B cell (primary cell): ENCODE results near the gene DENND1A. TPM values are rescaled to one million over a fixed set of nuclear protein-coding genes. Genes with fewer than 3 reads are reported as not detected.

Experiments used
- ATAC-seq: fragments of 200-7000 bp; cut with Tn5 transposase; one replicate; pipeline ENCODE4 v1.10.0; 2021; ENCODE audit warnings: low read depth, mild to moderate bottlenecking, moderate number of reproducible peaks, moderate library complexity
- CTCF ChIA-PET: fragments of 350-600 bp; sonication (Branson Sonifier 250); formaldehyde crosslinking; loops from one replicate; lab custom pipeline; 2021; ENCODE audit warnings: antibody characterized with exemption, inconsistent platforms; lab: Charles Lee
- POLR2A ChIA-PET: fragments of 350-600 bp; sonication (Branson Sonifier 250); formaldehyde crosslinking; loops from one replicate; lab custom pipeline; 2021; ENCODE audit warnings: antibody characterized with exemption; lab: Charles Lee
- DNase-seq: peaks from one replicate; pipeline ENCODE4 v3.0.0; 2013
- H2AFZ ChIP-seq: 2 replicates; pipeline ENCODE4 v1.6.1; 2012; ENCODE audit warnings: mild to moderate bottlenecking, low read depth, low read length; ENCODE audit not compliant: insufficient read depth, poor library complexity, severe bottlenecking
- H3K27ac ChIP-seq, 2 donors: 1 replicate in 1 of 2; 2 replicates in 1 of 2; pipeline ENCODE4 v1.5.1; 2012 to 2013; ENCODE audit warnings: low read length in 2 of 2, mild to moderate bottlenecking in 2 of 2, moderate library complexity in 1 of 2
- H3K27me3 ChIP-seq, 4 experiments: fragments of 200-600 bp in 1 of 4; sonication (generic) in 1 of 4; replicated peaks in 1 of 4; 1 replicate in 2 of 4; 2 replicates in 2 of 4; pipeline versions ENCODE4 v1.6.1 to v1.7.0; 2013 to 2016; ENCODE audit warnings: low read length in 3 of 4, mild to moderate bottlenecking in 2 of 4, mixed read lengths in 1 of 4, moderate library complexity in 1 of 4; ENCODE audit not compliant: insufficient read depth in 4 of 4, control insufficient read depth in 3 of 4; ENCODE audit errors: control extremely low read depth in 1 of 4
- H3K36me3 ChIP-seq, 2 experiments: replicated peaks in 1 of 2; 1 replicate in 1 of 2; 2 replicates in 1 of 2; pipeline versions ENCODE4 v1.6.1 to v1.7.1; 2013; ENCODE audit warnings: low read length in 1 of 2; ENCODE audit not compliant: insufficient read depth in 2 of 2, control insufficient read depth in 1 of 2; ENCODE audit errors: control extremely low read depth in 1 of 2, extremely low read depth in 1 of 2
- H3K4me1 ChIP-seq, 2 donors: fragments of 200-600 bp in 1 of 2; sonication (generic) in 1 of 2; 1 replicate in 1 of 2; 2 replicates in 1 of 2; pipeline versions ENCODE4 v1.5.1 to v1.6.1; 2013 to 2017; ENCODE audit warnings: low read length in 2 of 2; ENCODE audit not compliant: control insufficient read depth in 2 of 2, insufficient read depth in 2 of 2
- H3K4me2 ChIP-seq: replicated peaks from 2 replicates; pipeline ENCODE3; 2012; ENCODE audit warnings: mild to moderate bottlenecking, low read depth, low read length; ENCODE audit not compliant: poor library complexity, severe bottlenecking
- H3K4me3 ChIP-seq, 5 experiments: fragments of 200-600 bp in 1 of 5; sonication (generic) in 1 of 5; 1 replicate in 3 of 5; 2 replicates in 2 of 5; pipeline versions ENCODE4 v1.5.1 to v1.7.0; 2011 to 2016; ENCODE audit warnings: low read length in 4 of 5, mild to moderate bottlenecking in 4 of 5, low read depth in 2 of 5, control low read depth in 1 of 5, moderate library complexity in 1 of 5; ENCODE audit not compliant: insufficient read depth in 1 of 5; ENCODE audit errors: control extremely low read depth in 1 of 5, extremely low read depth in 1 of 5
- H3K79me2 ChIP-seq: fragments of 200-600 bp; sonication (generic); one replicate; pipeline ENCODE4 v1.6.0; 2016; ENCODE audit warnings: low read length; ENCODE audit not compliant: control insufficient read depth, insufficient read depth
- H3K9ac ChIP-seq: fragments of 200-600 bp; sonication (generic); 2 replicates; pipeline ENCODE4 v1.6.1; 2017; ENCODE audit warnings: mild to moderate bottlenecking, low read length, moderate library complexity
- H3K9me3 ChIP-seq, 3 donors: one replicate each; pipeline versions ENCODE4 v1.6.1 to v1.7.1; 2013; ENCODE audit warnings: low read length in 2 of 3; ENCODE audit not compliant: control insufficient read depth in 2 of 3, insufficient read depth in 1 of 3; ENCODE audit errors: control extremely low read depth in 1 of 3
- H4K20me1 ChIP-seq: 2 replicates; pipeline ENCODE4 v1.6.0; 2012; ENCODE audit warnings: mild to moderate bottlenecking, low read length; ENCODE audit not compliant: insufficient read depth, control insufficient read depth, poor library complexity, severe bottlenecking
- H3K27ac Mint-ChIP-seq: one replicate; pipeline ENCODE4 v1.8.0; 2021; ENCODE audit warnings: mixed read lengths
- H3K27me3 Mint-ChIP-seq: one replicate; pipeline ENCODE4 v1.8.0; 2021; ENCODE audit warnings: mixed read lengths
- H3K4me1 Mint-ChIP-seq: one replicate; pipeline ENCODE4 v1.8.0; 2021; ENCODE audit warnings: mixed read lengths
- H3K4me3 Mint-ChIP-seq: one replicate; pipeline ENCODE4 v1.8.0; 2021; ENCODE audit warnings: mixed read lengths
- H3K9me3 Mint-ChIP-seq: one replicate; pipeline ENCODE4 v1.8.0; 2022; ENCODE audit warnings: mixed read lengths; ENCODE audit not compliant: insufficient read depth
- EZH2 ChIP-seq: IDR thresholded peaks from 2 replicates; pipeline ENCODE4 v1.6.1; 2012; ENCODE audit warnings: borderline replicate concordance, low read depth, mild to moderate bottlenecking, moderate library complexity, low read length; ENCODE audit not compliant: insufficient read depth, poor library complexity, severe bottlenecking
- WGBS: methylation state at CpG from one replicate; pipeline ENCODE4 v1.1.5; 2013; ENCODE audit warnings: missing lambda C conversion rate; ENCODE audit not compliant: insufficient coverage; 5-methylcytosine and 5-hydroxymethylcytosine counted together
- intact Hi-C: fragments of 100-400 bp; cut with micrococcal nuclease; formaldehyde crosslinking; loops from one replicate; pipeline ENCODE4 v1.10.0; 2022
- polyA plus RNA-seq: library from polyadenylated mRNA; depleted of rRNA; stranded (reverse); fragments of >200 nt; gene quantifications from 2 replicates; pipeline ENCODE4 v1.2.3, GENCODE V29; 2012
- total RNA-seq, 2 donors: library from RNA; stranded (reverse); fragments of 120-200 nt in 1 of 2; gene quantifications; 1 replicate in 1 of 2; 2 replicates in 1 of 2; pipeline versions ENCODE4 v1.2.3 to v1.2.4, GENCODE V29; 2013 to 2022
- TF ChIP-seq, protein P1 (sequence below): fragments of 200-600 bp; IDR thresholded peaks from one replicate; pipeline ENCODE4 v1.8.0; 2022; ENCODE audit warnings: antibody characterized with exemption, mild to moderate bottlenecking

The DENND1A gene
- total and polyA plus RNA-seq, 2 donors (not counting 1 experiment from before 2014, with no cell fraction given), result 10.8 to 26.0 TPM

DNA sequence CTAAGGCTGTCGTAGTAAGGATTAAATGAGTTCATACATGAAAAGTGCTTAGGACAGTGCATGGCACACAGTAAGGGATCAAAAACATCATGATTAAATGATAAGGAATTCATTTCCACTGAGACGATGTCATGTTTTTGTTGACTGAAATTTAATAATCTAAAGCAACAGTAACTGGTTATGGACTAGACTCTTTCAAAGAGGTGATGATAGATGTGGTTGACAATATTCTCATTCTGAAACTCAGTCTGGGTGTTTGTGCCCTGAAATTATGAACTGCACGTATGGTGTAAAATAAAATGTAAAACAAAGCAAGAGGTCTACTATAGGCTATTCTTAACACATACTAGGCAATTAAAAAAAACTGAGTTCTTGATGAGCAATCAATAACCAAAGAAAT lies 280.0 kb downstream of the DENND1A start:
- H3K27me3 ChIP-seq, result no peaks in the 10 kb centered on the region
- POLR2A ChIA-PET, result no interaction called here

DNA sequence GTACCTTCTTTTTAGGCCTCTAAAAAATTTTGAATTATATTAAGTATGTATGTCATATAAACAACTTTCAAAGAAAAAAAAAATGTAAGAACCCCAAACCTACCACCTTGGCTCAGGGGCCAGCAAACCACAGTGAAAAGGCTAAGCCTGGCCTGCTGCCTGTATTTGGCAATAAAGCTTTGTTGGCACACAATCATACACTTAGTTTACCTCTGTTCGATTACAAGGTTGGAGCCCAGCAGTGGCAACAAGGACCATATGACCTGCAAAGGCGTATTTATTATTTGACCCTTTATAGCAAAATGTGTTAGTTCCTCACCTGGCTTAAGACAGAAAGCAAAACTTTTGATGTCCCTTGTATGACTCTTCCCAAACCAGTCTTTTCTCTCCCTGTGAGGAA lies 282.8 kb downstream of the DENND1A start:
- Histone ChIP-seq H3K9ac (no peak overlapping the region), H3K27ac (no peak overlapping the region), H3K4me3 (no peak overlapping the region), H4K20me1 (no peaks in the 10 kb centered on the region), H2AFZ (no peak overlapping the region), H3K9me3 (no peaks in the 10 kb centered on the region), H3K79me2 (no peaks in the 10 kb centered on the region), H3K4me1 (peaks cover 0 to 4% of the 10 kb centered on the region in 2 donors), H3K27me3 (no peaks in the 10 kb centered on the region), H3K4me2 (no peak overlapping the region), H3K36me3 (peaks cover 0 to 9% of the 10 kb centered on the region in 2 experiments)
- H3K27me3 Mint-ChIP-seq, result no peaks in the 10 kb centered on the region
- DNase-seq, result no peak
- 100% methylated on average over 1 of the region's 2 CpGs for WGBS
- H3K9me3 Mint-ChIP-seq, result no peaks in the 10 kb centered on the region
- intact Hi-C loops, result no loop called here
- POLR2A ChIA-PET, result no interaction called here
- CTCF ChIA-PET, result interaction anchor here (1.6 kb wide), 1 partner anchor 16 kb away, joined by 3 read pairs; no protein-coding TSS in a partner anchor
- TF ChIP-seq, protein P1, sequence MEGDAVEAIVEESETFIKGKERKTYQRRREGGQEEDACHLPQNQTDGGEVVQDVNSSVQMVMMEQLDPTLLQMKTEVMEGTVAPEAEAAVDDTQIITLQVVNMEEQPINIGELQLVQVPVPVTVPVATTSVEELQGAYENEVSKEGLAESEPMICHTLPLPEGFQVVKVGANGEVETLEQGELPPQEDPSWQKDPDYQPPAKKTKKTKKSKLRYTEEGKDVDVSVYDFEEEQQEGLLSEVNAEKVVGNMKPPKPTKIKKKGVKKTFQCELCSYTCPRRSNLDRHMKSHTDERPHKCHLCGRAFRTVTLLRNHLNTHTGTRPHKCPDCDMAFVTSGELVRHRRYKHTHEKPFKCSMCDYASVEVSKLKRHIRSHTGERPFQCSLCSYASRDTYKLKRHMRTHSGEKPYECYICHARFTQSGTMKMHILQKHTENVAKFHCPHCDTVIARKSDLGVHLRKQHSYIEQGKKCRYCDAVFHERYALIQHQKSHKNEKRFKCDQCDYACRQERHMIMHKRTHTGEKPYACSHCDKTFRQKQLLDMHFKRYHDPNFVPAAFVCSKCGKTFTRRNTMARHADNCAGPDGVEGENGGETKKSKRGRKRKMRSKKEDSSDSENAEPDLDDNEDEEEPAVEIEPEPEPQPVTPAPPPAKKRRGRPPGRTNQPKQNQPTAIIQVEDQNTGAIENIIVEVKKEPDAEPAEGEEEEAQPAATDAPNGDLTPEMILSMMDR, result no peak
- TF ChIP-seq EZH2, result no peak
- no peak overlapping the region for H3K4me3 Mint-ChIP-seq
- H3K4me1 Mint-ChIP-seq, result peaks cover 6% of the 10 kb centered on the region
- H3K27ac Mint-ChIP-seq, result no peak overlapping the region
- ATAC-seq, result no peak

More for the DNA sequence above, 280.0 kb downstream of the DENND1A start:
- Histone ChIP-seq H3K27ac (no peak overlapping the region), H3K9me3 (no peaks in the 10 kb centered on the region), H3K79me2 (no peaks in the 10 kb centered on the region), H3K36me3 (peaks cover 0 to 7% of the 10 kb centered on the region in 2 experiments), H2AFZ (no peak overlapping the region), H3K4me1 (peaks cover 0 to 4% of the 10 kb centered on the region in 2 donors), H3K4me3 (no peak overlapping the region), H3K4me2 (no peak overlapping the region), H3K9ac (no peak overlapping the region), H4K20me1 (no peaks in the 10 kb centered on the region)
- WGBS, result no CpG with 5 or more reads among the region's 3 CpGs
- no peaks in the 10 kb centered on the region for H3K27me3 Mint-ChIP-seq
- DNase-seq, result no peak
- ATAC-seq, result no peak
- CTCF ChIA-PET, result no interaction called here
- H3K4me3 Mint-ChIP-seq, result no peak overlapping the region
- intact Hi-C loops, result no loop called here
- TF ChIP-seq, protein P1, result no peak
- no peak for TF ChIP-seq EZH2
- peaks cover 6% of the 10 kb centered on the region for H3K4me1 Mint-ChIP-seq
- no peak overlapping the region for H3K27ac Mint-ChIP-seq
- H3K9me3 Mint-ChIP-seq, result no peaks in the 10 kb centered on the region
